HG02610 (cell line): ENCODE results near the gene TXNDC2.

Experiments
- ATAC-seq: cut with Tn5 transposase; IDR thresholded peaks from one replicate; pipeline ENCODE4 v1.9.1; 2021; ENCODE audit warnings: mild to moderate bottlenecking, moderate library complexity; ENCODE audit not compliant: unreplicated experiment

Gene TXNDC2

DNA sequence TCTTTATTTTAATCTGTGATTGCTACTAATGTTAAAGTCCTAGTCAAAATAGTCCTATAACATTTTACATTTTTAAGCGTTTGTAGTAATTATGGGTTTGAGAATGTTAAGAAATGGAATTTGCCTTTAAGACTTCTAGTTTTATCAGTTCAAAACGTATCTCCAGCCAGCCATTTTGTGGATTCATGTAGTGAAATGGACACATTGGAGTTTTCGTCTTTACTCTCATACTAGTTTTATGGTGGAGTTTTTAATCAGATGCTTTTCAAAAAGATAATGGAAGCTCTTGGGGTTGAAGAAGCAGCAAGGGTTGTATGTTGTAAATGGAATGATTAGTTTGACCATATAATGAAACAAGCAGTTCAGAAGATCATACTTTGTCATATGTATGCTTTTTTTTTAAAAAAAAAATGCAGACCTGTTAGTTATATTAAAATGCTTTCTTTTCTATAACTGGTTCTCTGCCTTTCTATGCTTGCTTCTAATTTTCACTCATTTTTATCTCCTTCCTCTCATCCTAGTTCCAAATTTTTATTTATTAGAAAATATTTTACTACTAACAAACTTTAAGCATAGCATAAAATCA lies 44.6 kb downstream of the TXNDC2 start:
- no peak for ATAC-seq

DNA sequence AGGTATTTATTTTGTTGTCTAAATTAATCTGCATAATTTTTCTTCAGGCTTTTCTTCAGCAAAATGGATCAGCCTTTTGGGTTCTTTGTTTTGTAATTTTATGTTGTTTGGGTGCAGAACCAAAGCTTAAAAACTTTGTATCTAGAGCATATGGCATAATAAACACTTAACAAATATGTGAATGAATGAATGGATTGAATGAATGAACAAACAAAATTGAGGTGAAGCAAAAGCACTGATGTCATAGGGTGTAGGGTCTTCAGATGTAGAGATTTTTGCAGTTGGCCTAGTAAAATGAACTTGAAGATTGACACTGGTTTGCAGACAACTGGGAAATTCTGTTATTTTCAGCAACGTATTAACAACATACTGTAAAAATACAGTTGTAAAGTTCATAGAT lies 45.4 kb downstream of the TXNDC2 start:
- no peak for ATAC-seq

DNA sequence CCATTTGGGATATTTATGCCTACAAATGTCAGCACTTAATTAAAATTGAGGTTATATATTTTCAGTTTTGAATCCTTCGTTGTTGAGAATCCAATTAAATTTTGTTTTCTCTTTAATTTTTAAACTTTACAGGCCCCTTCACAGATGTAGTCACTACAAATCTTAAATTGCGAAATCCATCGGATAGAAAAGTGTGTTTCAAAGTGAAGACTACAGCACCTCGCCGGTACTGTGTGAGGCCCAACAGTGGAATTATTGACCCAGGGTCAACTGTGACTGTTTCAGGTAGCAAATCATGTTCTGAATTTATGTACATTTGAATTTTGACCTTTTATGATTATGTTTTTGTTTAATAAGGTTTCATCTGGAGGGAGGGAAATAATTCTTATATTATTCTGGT lies 45.9 kb downstream of the TXNDC2 start:
- ATAC-seq, result no peak

DNA sequence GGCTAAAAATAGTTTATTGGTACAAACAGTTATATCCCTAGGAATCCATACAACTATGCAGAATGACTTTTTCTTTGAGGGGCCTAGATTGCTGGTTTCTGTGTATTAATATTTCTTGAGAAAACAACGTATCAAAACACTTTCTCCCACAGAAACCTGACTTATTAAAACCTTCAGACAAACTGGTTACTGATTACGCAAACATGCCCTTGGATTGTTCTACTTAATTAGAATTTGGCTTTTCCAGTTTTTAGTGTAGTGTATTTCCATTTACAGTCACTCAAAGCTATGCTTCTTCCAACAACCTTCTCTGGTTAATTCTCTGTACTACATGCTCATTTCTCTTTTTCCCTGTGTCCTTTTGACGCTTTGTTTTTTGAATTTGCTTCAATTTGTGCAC lies 48.1 kb downstream of the TXNDC2 start:
- ATAC-seq, result no peak

DNA sequence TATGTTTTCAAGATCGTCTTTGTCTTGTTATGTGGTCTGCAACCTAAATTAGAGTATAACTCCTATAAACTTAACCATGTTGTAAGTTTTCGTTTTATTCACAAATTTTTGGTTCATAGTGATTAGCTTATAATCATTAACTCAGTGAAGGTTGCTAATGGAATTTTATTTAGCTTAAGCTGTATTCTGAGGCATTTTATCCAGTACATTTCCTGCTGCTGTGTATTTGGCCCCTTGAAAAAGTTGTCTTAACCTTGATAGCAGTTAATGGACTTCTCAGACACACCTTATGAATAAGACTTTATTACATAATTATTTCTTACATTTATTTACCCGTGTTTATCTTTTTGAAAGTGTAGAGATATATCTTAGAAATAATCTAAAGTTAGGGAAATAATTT lies 48.5 kb downstream of the TXNDC2 start:
- ATAC-seq, result no peak
